Chondrocyte (in vitro differentiated cells): Measurements from ENCODE around the gene LRRC26. TPM values are rescaled to one million over a fixed set of nuclear protein-coding genes. Genes with fewer than 3 reads are reported as not detected.

ENCODE experiments used
- DNase-seq: peaks from one replicate; pipeline ENCODE4 v3.0.0; 2021; ENCODE audit warnings: mixed read lengths, low spot score
- H3K27ac Mint-ChIP-seq: one replicate; pipeline ENCODE4 v1.8.0; 2021; ENCODE audit warnings: mild to moderate bottlenecking, moderate library complexity, mixed read lengths; ENCODE audit not compliant: unreplicated experiment
- H3K27me3 Mint-ChIP-seq: 2 replicates; pipeline ENCODE4 v1.8.0; 2021; ENCODE audit warnings: low read depth, mixed read lengths
- H3K36me3 Mint-ChIP-seq: 2 replicates; pipeline ENCODE4 v1.8.0; 2021; ENCODE audit warnings: low read depth, mixed read lengths
- H3K4me1 Mint-ChIP-seq: 2 replicates; pipeline ENCODE4 v1.8.0; 2021; ENCODE audit warnings: low read depth, mild to moderate bottlenecking, mixed read lengths
- H3K4me3 Mint-ChIP-seq: one replicate; pipeline ENCODE4 v1.8.0; 2021; ENCODE audit warnings: mild to moderate bottlenecking, moderate library complexity, mixed read lengths; ENCODE audit not compliant: unreplicated experiment
- H3K9me3 Mint-ChIP-seq: 2 replicates; pipeline ENCODE4 v1.8.0; 2021; ENCODE audit warnings: low read depth, mixed read lengths
- total RNA-seq: library from RNA; stranded (reverse); gene quantifications from 3 replicates; pipeline ENCODE4 v1.2.1, GENCODE V29; 2021
- TF ChIP-seq, protein P1 (sequence below): fragments of 200-600 bp; sonication (generic); IDR thresholded peaks from 2 replicates; pipeline ENCODE4 v1.5.0; 2021; ENCODE audit warnings: antibody characterized with exemption, mild to moderate bottlenecking, moderate library complexity

LRRC26 gene
- total RNA-seq, 1 donor from 2014 or later = not detected

DNA sequence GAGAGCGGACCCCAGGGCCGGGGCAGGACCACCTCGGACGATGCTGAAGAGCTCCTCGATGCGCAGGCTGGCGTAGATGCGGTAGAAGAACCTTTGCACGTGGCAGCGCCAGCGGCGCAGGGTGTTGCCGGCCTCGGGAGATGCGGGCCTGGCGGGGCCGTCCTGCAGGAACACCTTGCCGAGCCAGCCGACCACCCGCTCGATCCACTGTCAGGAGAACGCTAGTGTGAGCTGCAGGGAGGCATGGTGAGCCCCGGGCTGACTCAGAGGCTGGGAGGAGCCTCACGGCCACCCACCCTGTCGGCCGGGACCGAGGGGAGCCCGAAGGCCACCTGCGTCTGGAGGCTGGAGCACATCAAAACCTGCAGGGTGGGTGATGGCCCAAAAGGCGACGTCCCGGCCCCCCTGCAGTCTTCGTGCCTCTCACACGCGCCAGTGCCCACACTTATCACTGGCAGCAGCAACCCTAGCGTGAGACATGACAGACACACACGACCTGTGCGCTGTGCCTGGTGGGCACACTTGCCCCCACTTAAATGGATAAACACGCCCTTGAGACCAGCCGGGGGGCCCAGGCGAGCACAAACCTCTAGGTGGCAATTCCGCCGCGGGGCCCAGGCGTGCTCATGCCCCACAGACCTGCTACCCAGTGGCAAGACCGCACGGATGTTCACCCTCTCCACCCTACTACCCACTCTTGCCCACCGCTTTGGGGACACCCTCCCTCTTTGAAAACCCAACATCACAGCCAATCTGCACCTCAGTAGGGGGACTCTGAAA, 15.2 kb upstream of the LRRC26 start:
- Mint-ChIP-seq H3K4me3 (no peak overlapping the region), H3K27me3 (no peaks in the 10 kb centered on the region)
- TF ChIP-seq, protein P1, sequence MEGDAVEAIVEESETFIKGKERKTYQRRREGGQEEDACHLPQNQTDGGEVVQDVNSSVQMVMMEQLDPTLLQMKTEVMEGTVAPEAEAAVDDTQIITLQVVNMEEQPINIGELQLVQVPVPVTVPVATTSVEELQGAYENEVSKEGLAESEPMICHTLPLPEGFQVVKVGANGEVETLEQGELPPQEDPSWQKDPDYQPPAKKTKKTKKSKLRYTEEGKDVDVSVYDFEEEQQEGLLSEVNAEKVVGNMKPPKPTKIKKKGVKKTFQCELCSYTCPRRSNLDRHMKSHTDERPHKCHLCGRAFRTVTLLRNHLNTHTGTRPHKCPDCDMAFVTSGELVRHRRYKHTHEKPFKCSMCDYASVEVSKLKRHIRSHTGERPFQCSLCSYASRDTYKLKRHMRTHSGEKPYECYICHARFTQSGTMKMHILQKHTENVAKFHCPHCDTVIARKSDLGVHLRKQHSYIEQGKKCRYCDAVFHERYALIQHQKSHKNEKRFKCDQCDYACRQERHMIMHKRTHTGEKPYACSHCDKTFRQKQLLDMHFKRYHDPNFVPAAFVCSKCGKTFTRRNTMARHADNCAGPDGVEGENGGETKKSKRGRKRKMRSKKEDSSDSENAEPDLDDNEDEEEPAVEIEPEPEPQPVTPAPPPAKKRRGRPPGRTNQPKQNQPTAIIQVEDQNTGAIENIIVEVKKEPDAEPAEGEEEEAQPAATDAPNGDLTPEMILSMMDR = no peak

DNA sequence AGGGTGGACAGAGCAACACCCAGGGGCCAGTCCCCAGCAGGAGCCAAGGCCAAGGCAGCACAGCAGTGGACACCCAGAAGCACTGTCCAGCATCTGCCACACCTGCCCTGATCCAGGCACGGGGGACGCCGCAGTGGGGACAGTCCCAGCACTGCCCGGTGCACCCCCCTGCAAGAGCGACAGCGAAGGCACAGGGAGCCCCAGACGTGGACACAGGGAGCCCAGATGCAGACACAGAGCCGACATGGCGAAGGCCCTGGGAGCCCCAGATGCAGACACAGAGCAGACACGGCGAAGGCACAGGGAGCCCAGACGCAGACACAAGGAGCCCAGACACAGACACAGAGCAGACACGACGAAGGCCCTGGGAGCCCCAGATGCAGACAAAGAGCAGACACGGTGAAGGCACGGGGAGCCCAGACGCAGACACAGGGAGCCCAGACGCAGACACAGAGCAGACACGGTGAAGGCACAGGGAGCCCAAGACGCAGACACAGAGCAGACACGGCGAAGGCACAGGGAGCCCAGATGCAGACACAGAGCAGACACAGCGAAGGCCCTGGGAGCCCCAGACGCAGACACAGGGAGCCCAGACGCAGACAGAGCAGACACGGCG, 14.2 kb upstream of the LRRC26 start:
- H3K27ac Mint-ChIP-seq = no peak overlapping the region
- no peak overlapping the region for H3K4me3 Mint-ChIP-seq
- peaks cover 17% of the 10 kb centered on the region for H3K36me3 Mint-ChIP-seq
- TF ChIP-seq, protein P1 = no peak
- DNase-seq = no peak
- no peaks in the 10 kb centered on the region for H3K9me3 Mint-ChIP-seq
- peaks cover 22% of the 10 kb centered on the region for H3K4me1 Mint-ChIP-seq
- H3K27me3 Mint-ChIP-seq = no peaks in the 10 kb centered on the region

More for the DNA sequence above, 15.2 kb upstream of the LRRC26 start:
- Mint-ChIP-seq H3K27ac (no peak overlapping the region), H3K9me3 (no peaks in the 10 kb centered on the region), H3K4me1 (peaks cover 29% of the 10 kb centered on the region), H3K36me3 (peaks cover 11% of the 10 kb centered on the region)
- DNase-seq = no peak

DNA sequence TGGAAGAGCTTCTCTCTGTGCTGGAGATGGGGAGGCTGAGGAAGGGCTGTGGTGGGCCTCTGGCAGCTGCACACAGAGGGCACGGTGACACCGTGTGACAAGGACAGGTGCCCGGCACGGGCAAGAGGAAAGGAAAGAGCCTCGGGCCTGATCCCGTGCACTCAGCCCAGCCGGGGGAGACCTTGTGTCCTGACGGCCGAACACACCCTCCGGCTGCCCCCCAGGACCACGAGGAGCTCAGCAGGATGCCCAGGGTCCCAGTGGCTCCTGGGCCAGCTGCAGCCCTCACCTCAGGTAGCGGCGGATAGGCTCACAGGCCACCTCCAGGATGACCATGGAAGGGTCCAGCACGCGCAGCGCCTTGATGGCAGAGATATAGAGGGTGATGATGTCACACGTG, 13.0 kb upstream of the LRRC26 start:
- no peak overlapping the region for H3K27ac Mint-ChIP-seq
- TF ChIP-seq, protein P1 = no peak
- no peaks in the 10 kb centered on the region for H3K9me3 Mint-ChIP-seq
- no peak overlapping the region for H3K4me3 Mint-ChIP-seq
- peaks cover 17% of the 10 kb centered on the region for H3K4me1 Mint-ChIP-seq
- H3K27me3 Mint-ChIP-seq = no peaks in the 10 kb centered on the region
- peaks cover 15% of the 10 kb centered on the region for H3K36me3 Mint-ChIP-seq
- DNase-seq = no peak

DNA sequence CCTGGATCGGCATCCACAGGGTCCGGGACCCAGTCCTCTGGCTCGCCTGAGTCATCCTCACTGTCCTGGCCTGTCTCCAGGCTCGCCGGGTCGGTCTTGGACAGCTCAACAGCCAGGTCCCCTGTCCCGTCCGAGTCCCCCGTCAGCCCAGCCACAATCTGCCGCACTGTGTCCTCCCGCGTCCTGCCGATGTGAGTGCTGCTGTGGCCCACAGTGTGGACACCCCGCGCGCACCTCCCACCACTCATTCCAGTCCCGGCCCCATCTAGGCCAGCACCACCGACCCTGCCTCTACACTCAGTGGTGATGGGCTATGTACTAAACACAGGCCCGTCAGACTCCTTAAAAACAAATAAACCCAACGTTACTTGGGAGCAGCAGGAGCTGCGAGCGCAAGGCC, 11.8 kb upstream of the LRRC26 start:
- Mint-ChIP-seq H3K27me3 (no peaks in the 10 kb centered on the region), H3K4me1 (peaks cover 6% of the 10 kb centered on the region), H3K36me3 (peaks cover 19% of the 10 kb centered on the region), H3K27ac (no peak overlapping the region), H3K4me3 (no peak overlapping the region), H3K9me3 (no peaks in the 10 kb centered on the region)
- TF ChIP-seq, protein P1 = no peak
- DNase-seq = no peak

DNA sequence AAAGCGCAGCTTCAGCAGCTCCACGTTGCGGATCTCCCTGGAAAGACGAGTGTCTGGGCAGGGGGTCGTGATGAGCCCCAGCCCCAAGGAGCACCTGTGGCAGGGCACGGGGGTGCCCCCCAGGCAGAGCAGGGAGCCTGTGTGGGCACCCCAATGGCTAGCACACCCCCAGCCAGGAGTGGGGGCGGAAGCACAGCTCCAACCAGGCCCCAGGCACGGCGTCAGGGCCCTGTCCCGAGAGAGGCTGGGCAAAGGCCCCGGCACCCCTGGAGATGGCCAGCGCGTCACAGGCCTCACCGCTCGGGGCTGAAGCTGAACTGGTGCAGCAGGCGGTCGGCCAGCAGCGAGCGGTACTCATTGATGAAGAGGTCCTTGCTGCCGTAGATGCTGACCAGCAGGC, 10.6 kb upstream of the LRRC26 start:
- no peak for DNase-seq
- H3K9me3 Mint-ChIP-seq = no peaks in the 10 kb centered on the region
- H3K4me1 Mint-ChIP-seq = no peaks in the 10 kb centered on the region
- H3K27ac Mint-ChIP-seq = no peak overlapping the region
- no peak overlapping the region for H3K4me3 Mint-ChIP-seq
- TF ChIP-seq, protein P1 = no peak
- peaks cover 19% of the 10 kb centered on the region for H3K36me3 Mint-ChIP-seq
- no peaks in the 10 kb centered on the region for H3K27me3 Mint-ChIP-seq
